A549 (cell line): ENCODE measurements around the gene OR2S2. TPM values are rescaled to one million over a fixed set of nuclear protein-coding genes. Genes with fewer than 3 reads are reported as not detected.
A peak's percentile ranks its signal among the peaks of the same experiment; 100 is the strongest.
"Not testable (repeated sequence)": the region's sequence is repeated elsewhere in the genome, so short reads cannot be mapped to it uniquely, and the experiment has no call there.

ENCODE experiments used
- ATAC-seq, 2 experiments: fragments of 200-7000 bp in 1 of 2; fragments of >200 bp in 1 of 2; cut with Nextera tagmentation in 1 of 2; cut with Tn5 transposase in 1 of 2; 3 replicates each; pipeline versions ENCODE4 v1.8.0 to v1.9.1; 2018 to 2020; ENCODE audit warnings: mild to moderate bottlenecking in 1 of 2, moderate library complexity in 1 of 2
- CTCF ChIA-PET: fragments of 300-600 bp; sonication (Branson Sonifier 250); formaldehyde crosslinking; extraction: SDS; loops from one replicate; lab custom pipeline; 2021; ENCODE audit warnings: antibody characterized with exemption, inconsistent platforms; lab: Yijun Ruan, JAX
- POLR2A ChIA-PET: fragments of 350-600 bp; formaldehyde crosslinking; extraction: SDS; loops from one replicate; lab custom pipeline; 2021; ENCODE audit warnings: antibody characterized with exemption, inconsistent platforms; lab: Yijun Ruan, JAX
- DNase-seq, 2 experiments: peaks; one replicate each; pipeline versions ENCODE4 v3.0.0 to v3.0.0-alpha.2; 2011 to 2016; ENCODE audit warnings: low read depth in 1 of 2, low spot score in 1 of 2
- FAIRE-seq: peaks from 2 replicates; lab custom pipeline; 2011; peaks lifted over from hg19 to GRCh38; lab: Jason Lieb, UNC
- H3K27ac ChIP-seq, 2 experiments: fragments of >200 bp; sonication (Bioruptor Twin); formaldehyde crosslinking; 3 replicates each; pipeline ENCODE4 v1.5.1; 2016 to 2017
- H3K4me1 ChIP-seq: fragments of >200 bp; sonication (Bioruptor Twin); formaldehyde crosslinking; 3 replicates; pipeline ENCODE4 v1.6.1; 2016
- H3K4me2 ChIP-seq: fragments of >200 bp; sonication (Bioruptor Twin); formaldehyde crosslinking; 3 replicates; pipeline ENCODE4 v1.6.1; 2016
- H3K4me3 ChIP-seq: fragments of >200 bp; sonication (Bioruptor Twin); formaldehyde crosslinking; 3 replicates; pipeline ENCODE4 v1.5.1; 2016
- H3K9me3 ChIP-seq: fragments of >200 bp; sonication (Bioruptor Twin); formaldehyde crosslinking; 3 replicates; pipeline ENCODE4 v1.6.1; 2016
- BCL3 ChIP-seq: fragments of >200 bp; sonication (Bioruptor Twin); formaldehyde crosslinking; IDR thresholded peaks from 3 replicates; pipeline ENCODE4 v1.6.1; 2016
- CBX2 ChIP-seq: fragments of 200-600 bp; sonication (generic); IDR thresholded peaks from 2 replicates; pipeline ENCODE4 v1.6.1; 2016; ENCODE audit warnings: low read depth, mild to moderate bottlenecking, borderline replicate concordance
- CBX8 ChIP-seq: fragments of 200-600 bp; sonication (generic); IDR thresholded peaks from 2 replicates; pipeline ENCODE4 v1.6.1; 2016
- EHF ChIP-seq: fragments of 250-450 bp; sonication (Bioruptor Pico); IDR thresholded peaks from 2 replicates; pipeline ENCODE4 v1.5.0; 2020; ENCODE audit warnings: mild to moderate bottlenecking
- ESRRA ChIP-seq: fragments of 150-350 bp; IDR thresholded peaks from 2 replicates; pipeline ENCODE4 v1.6.1; 2014; ENCODE audit warnings: mild to moderate bottlenecking, low read length, borderline replicate concordance
- FOSB ChIP-seq: fragments of 250-450 bp; sonication (Bioruptor Pico); IDR thresholded peaks from 2 replicates; pipeline ENCODE4 v1.5.0; 2020; ENCODE audit warnings: mild to moderate bottlenecking, moderate library complexity
- FOXS1 ChIP-seq: fragments of 250-450 bp; sonication (Bioruptor Pico); IDR thresholded peaks from 2 replicates; pipeline ENCODE4 v1.5.0; 2020; ENCODE audit warnings: mild to moderate bottlenecking, moderate library complexity
- GATA3 ChIP-seq: IDR thresholded peaks from 2 replicates; pipeline ENCODE4 v1.6.1; 2012; ENCODE audit warnings: borderline replicate concordance
- HDAC2 ChIP-seq: fragments of 200-600 bp; sonication (generic); IDR thresholded peaks from 2 replicates; pipeline ENCODE4 v1.6.1; 2016
- HES2 ChIP-seq: fragments of >200 bp; sonication (Bioruptor Twin); formaldehyde crosslinking; IDR thresholded peaks from 2 replicates; pipeline ENCODE4 v1.6.1; 2016
- HOXA7 ChIP-seq: fragments of 250-450 bp; sonication (Bioruptor Pico); IDR thresholded peaks from 2 replicates; pipeline ENCODE4 v1.5.0; 2020; ENCODE audit warnings: mild to moderate bottlenecking, moderate library complexity
- HOXB13 ChIP-seq: fragments of 250-450 bp; sonication (Bioruptor Pico); IDR thresholded peaks from 2 replicates; pipeline ENCODE4 v1.5.0; 2020; ENCODE audit warnings: low read depth, mild to moderate bottlenecking, moderate library complexity
- JUN ChIP-seq, 2 experiments: fragments of >200 bp; sonication (Bioruptor Twin); formaldehyde crosslinking; IDR thresholded peaks; 2 replicates in 1 of 2; 3 replicates in 1 of 2; pipeline ENCODE4 v1.6.1; 2016 to 2017
- KDM1A ChIP-seq: fragments of 200-600 bp; sonication (generic); IDR thresholded peaks from 2 replicates; pipeline ENCODE4 v1.6.1; 2016; ENCODE audit warnings: low read depth, mild to moderate bottlenecking
- KDM5A ChIP-seq: fragments of 200-600 bp; sonication (generic); IDR thresholded peaks from 2 replicates; pipeline ENCODE4 v1.6.1; 2016; ENCODE audit warnings: antibody characterized with exemption, mild to moderate bottlenecking
- MAFK ChIP-seq: fragments of 450-650 bp; IDR thresholded peaks from 2 replicates; pipeline ENCODE4 v1.6.1; 2014; ENCODE audit not compliant: partially characterized antibody
- MAX ChIP-seq: IDR thresholded peaks from 2 replicates; pipeline ENCODE4 v1.6.1; 2012
- NFE2L2 ChIP-seq: fragments of 150-350 bp; conservative IDR thresholded peaks from 2 replicates; pipeline ENCODE4 v1.6.1; 2014; ENCODE audit warnings: low read length
- NR3C1 ChIP-seq: fragments of >200 bp; sonication (Bioruptor Twin); formaldehyde crosslinking; IDR thresholded peaks from 3 replicates; pipeline ENCODE4 v1.6.1; 2017
- POLR2A ChIP-seq: IDR thresholded peaks from 2 replicates; pipeline ENCODE4 v1.6.1; 2012; ENCODE audit warnings: mild to moderate bottlenecking, low read length
- POLR2AphosphoS2 ChIP-seq: conservative IDR thresholded peaks from 2 replicates; pipeline ENCODE4 v1.6.1; 2012; ENCODE audit warnings: low read length, improper control_type of control experiment, inconsistent platforms
- RAD21 ChIP-seq, 2 experiments: fragments of >200 bp in 1 of 2; sonication (Bioruptor Twin) in 1 of 2; formaldehyde crosslinking in 1 of 2; IDR thresholded peaks in 1 of 2; conservative IDR thresholded peaks in 1 of 2; 2 replicates in 1 of 2; 3 replicates in 1 of 2; pipeline ENCODE4 v1.6.1; 2012 to 2018; ENCODE audit warnings: inconsistent platforms in 1 of 2
- REST ChIP-seq: fragments of 200-600 bp; sonication (generic); IDR thresholded peaks from 2 replicates; pipeline ENCODE4 v1.6.1; 2016; ENCODE audit warnings: antibody characterized with exemption, mild to moderate bottlenecking, moderate library complexity
- RFX5 ChIP-seq: fragments of 450-650 bp; IDR thresholded peaks from 2 replicates; pipeline ENCODE4 v1.7.1; 2014; ENCODE audit warnings: antibody characterized with exemption, mild to moderate bottlenecking, moderate library complexity
- TFCP2L1 ChIP-seq: fragments of 250-450 bp; sonication (Bioruptor Pico); IDR thresholded peaks from 2 replicates; pipeline ENCODE4 v1.5.0; 2021; ENCODE audit warnings: mild to moderate bottlenecking
- TP53 ChIP-seq: fragments of 250-450 bp; sonication (Bioruptor Pico); IDR thresholded peaks from 2 replicates; pipeline ENCODE4 v1.5.0; 2021; ENCODE audit warnings: mild to moderate bottlenecking, moderate library complexity
- WGBS: methylation state at CpG from one replicate; pipeline ENCODE4 v1.1.6; 2017; ENCODE audit errors: missing lambda C conversion rate; 5-methylcytosine and 5-hydroxymethylcytosine counted together
- polyA plus RNA-seq, 4 experiments: library from polyadenylated mRNA; depleted of rRNA in 3 of 4; stranded (reverse); fragments of >200 nt; fragmentation: RNase III in 1 of 4; extraction: RNeasy Plus Mini Kit Qiagen cat#74134 plus additional on column Dnase treatment in 1 of 4; gene quantifications; 2 replicates in 3 of 4; 3 replicates in 1 of 4; pipeline ENCODE4 v1.2.3, GENCODE V29; 2011 to 2017

The OR2S2 gene
- polyA plus RNA-seq, 2 of the 4 experiments (the other 2 are of a cell fraction), result not detected

GRCh38 chr9:35935261-35935660 lies 22.7 kb downstream of the OR2S2 start:
- 85% methylated on average over 4 of the region's 4 CpGs for WGBS
- TF ChIP-seq KDM5A (no peak), KDM1A (no peak), FOSB (no peak), HOXB13 (no peak), EHF (CRISPR knock-in tag) (no peak), NR3C1 (no peak), RAD21 (conservative IDR thresholded peaks at IDR 0.05 in 1 of 2, IDR thresholded peaks at IDR 0.05 in 1 of 2) (no peak), RFX5 (no peak), BCL3 (no peak), HOXA7 (CRISPR knock-in tag) (no peak), TFCP2L1 (no peak)
- no peaks in the 10 kb centered on the region for H3K9me3 ChIP-seq
- H3K4me3 ChIP-seq, result no peak overlapping the region
- H3K27ac ChIP-seq, result no peak overlapping the region
- no peak overlapping the region for H3K4me2 ChIP-seq
- FAIRE-seq (no peak), ATAC-seq (no peak), DNase-seq (no peak)
- ChIA-PET POLR2A (no interaction called here), CTCF (interaction anchor here (2.1 to 13.5 kb wide), 3 partner anchors 11 to 88 kb away, joined by 6 to 243 read pairs (median 25); partner anchors contain the start of genes HRCT1 and SPAAR)
- no peaks in the 10 kb centered on the region for H3K4me1 ChIP-seq

GRCh38 chr9:35934069-35934468 lies 23.9 kb downstream of the OR2S2 start:
- 70% methylated on average over 6 of the region's 6 CpGs for WGBS
- FAIRE-seq, result not testable (repeated sequence)
- CTCF ChIA-PET, result interaction anchor here (1.2 to 4.5 kb wide), 3 partner anchors 12 to 232 kb away, joined by 3 to 25 read pairs (median 6); no protein-coding TSS in a partner anchor

GRCh38 chr9:35933550-35934067 lies 24.3 kb downstream of the OR2S2 start:
- no peak for DNase-seq
- CTCF ChIA-PET, result interaction anchor here (1.2 to 4.5 kb wide), 4 partner anchors 12 to 233 kb away, joined by 3 to 25 read pairs (median 10); no protein-coding TSS in a partner anchor

More at GRCh38 chr9:35934069-35934468, 23.9 kb downstream of the OR2S2 start:
- H3K4me1 ChIP-seq, POLR2A ChIA-PET, H3K4me2 ChIP-seq, H3K27ac ChIP-seq, H3K9me3 ChIP-seq, DNase-seq, H3K4me3 ChIP-seq, ATAC-seq: not testable (repeated sequence)

More at GRCh38 chr9:35933550-35934067, 24.3 kb downstream of the OR2S2 start:
- no peak for FAIRE-seq
- Histone ChIP-seq H3K27ac (peak overlapping the region in 1 of 2 experiments; percentile 11; a peak in 1 of 6 replicates), H3K4me1 (no peaks in the 10 kb centered on the region), H3K9me3 (no peaks in the 10 kb centered on the region), H3K4me2 (no peak overlapping the region), H3K4me3 (no peak overlapping the region)
- 64% methylated on average over 4 of the region's 4 CpGs for WGBS
- POLR2A ChIA-PET, result no interaction called here
- no peak for ATAC-seq
- TF ChIP-seq HES2 (no peak), FOXS1 (CRISPR knock-in tag) (no peak), POLR2A (no peak), RFX5 (no peak), GATA3 (no peak), HDAC2 (no peak), POLR2AphosphoS2 (no peak), REST (no peak), CBX8 (no peak), NFE2L2 (no peak), JUN (IDR thresholded peaks at IDR 0.05) (no peak), MAFK (no peak), KDM1A (no peak), MAX (no peak), CBX2 (no peak), TP53 (CRISPR knock-in tag) (no peak), ESRRA (no peak), RAD21 (conservative IDR thresholded peaks at IDR 0.05 in 1 of 2, IDR thresholded peaks at IDR 0.05 in 1 of 2) (no peak)
- TF ChIP-seq, all 56 proteins: peak for 0
